ENCODE results near the gene COL4A6. TPM values are rescaled to one million over a fixed set of nuclear protein-coding genes. Genes with fewer than 3 reads are reported as not detected.
"Not testable (repeated sequence)": the region's sequence is repeated elsewhere in the genome, so short reads cannot be mapped to it uniquely, and the experiment has no call there.

Gene COL4A6
- total RNA-seq, 1 donor from 2014 or later: 8.1 TPM

DNA sequence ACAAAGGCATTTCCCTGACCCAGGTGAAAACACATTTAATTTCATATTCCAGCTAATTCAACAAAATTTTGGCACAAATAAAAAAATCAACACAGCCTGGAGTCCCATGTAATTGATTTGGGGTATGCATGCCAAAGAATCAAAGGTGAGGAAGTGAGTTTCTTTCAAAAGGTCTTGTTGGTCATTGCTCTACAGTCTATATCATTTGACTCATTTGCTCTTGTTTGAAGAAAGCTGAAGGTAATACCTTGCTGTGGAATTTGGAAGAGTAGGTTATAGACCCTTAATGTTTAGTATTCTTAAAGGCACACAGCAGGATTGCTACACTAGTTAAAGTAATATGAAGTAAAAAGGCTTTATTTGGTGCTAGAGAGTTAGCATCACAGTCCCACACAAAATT, 25.4 kb downstream of the COL4A6 start:
- no peak for DNase-seq (ENCODE audit: extremely low read depth, low read depth, low spot score)

DNA sequence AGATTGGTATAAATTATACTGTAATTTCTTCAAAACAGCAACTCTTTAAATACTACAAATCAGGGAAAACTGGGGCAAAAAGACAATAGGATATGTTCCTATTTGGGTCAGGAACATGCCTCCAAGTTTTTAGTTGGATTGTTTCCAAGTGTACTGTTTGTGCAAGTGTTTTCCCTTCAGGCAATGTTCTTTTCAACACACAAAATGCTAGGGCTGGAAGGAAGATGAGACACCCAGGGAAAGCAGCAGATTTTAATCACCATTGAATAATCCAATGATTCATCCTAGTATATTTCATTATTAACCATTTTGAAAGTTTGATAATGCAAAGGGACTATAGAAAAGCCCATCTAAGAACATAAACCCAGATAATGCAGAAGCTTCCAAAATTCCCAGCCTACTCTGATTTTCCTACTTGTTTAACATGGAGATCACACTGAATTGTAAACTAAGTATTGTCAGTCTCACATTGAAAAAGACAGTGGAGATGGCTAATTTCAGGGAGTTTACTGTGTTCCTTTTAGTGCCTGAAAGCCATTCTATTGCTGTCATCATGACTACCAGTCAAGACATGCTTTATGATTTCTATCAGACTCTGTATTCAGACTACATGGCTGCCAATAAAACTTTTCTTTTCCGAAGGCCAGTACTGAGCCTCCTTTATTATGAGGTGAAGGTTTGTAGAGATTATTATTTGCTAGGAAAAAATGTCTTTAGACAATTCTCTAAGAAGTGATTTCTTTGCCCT, 38.6 kb downstream of the COL4A6 start:
- no peak for DNase-seq (ENCODE audit: extremely low read depth, low read depth, low spot score)

DNA sequence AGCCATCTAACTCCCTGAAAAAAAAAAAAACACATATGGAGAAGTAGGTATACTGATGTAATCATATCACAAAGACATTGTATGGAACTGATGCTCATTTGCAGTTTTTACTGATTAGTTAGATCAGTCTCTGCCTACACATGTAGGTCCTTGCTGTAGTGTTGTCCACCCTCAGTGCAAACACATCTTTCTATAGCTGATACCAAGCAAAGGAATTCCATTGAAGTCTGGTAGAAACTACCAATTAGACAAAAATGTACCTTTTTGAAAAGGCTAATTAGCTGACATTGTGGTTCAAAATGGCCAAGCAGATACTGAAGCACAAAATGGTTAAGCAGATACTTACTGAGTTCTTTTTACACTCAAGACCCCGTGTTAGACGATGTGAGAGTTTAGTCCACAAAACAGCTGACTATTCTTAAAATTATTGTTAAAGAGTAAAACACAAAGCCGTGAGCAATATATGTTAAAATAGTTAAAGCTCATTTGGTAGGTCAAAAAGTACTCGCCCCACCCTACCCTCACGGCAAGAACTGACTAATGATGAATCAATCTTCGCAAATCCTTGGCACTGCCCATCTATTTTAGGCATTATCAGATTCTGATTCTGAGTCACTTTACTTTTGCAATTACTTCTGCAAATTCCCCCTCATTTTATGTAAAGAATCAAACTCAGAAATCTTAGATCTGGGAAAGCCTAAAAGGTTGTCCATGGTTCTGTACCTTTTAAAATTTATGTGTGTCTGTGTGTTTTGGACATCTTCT, 40.4 kb downstream of the COL4A6 start:
- DNase-seq (ENCODE audit: extremely low read depth, low read depth, low spot score): no peak

DNA sequence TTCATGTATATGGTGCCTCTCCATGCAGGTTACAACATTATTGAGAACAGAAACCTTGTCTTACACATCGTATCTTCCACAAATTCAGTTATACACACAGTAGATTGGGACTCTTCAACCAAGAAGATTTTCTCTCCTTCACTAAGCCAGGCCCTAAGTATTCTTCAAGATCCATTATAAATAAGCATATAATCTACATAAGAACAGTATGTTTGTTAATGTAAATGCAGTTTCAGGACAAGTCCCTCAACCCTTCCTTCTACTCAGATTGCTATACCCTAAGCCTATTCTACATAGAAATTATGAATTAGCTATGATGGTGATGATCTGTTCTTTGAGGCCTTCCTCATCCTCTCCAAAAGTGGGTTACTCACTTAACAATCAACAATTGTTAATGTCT, 41.2 kb downstream of the COL4A6 start:
- no peak for DNase-seq (ENCODE audit: extremely low read depth, low read depth, low spot score)

DNA sequence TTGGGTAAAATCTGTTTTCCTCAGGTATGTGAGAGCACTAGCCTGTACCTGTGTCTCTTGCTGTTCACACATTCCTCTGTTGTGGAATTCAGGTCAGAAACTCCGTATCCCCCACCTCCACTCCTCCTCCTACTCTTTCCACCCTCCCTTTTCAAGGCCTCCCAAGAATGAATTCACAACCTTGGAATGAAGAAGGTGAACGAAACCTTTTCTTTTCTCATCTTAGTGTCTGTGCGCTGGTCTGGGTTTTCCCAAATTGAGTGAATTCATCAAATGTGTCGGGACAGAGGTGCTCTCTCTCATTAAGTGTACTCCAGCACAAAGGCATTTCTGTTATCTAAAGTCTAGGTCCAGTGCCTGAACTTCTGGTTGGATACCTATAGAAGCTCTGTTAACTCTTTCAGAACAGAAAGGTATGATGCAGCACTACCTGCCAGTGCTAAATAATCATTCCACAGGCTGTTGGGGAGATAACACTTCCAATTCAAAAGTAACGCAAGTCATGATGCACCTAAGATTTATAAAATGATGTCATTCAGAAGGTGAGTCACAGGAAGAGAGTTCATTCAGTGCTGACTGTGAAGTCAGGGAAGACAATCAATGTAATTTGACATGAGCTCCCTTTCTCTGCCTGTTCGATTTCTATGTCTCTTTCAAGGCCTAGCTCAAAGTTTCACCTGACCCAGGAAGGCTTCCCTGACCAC, 41.9 kb downstream of the COL4A6 start:
- DNase-seq (ENCODE audit: extremely low read depth, low read depth, low spot score): no peak

DNA sequence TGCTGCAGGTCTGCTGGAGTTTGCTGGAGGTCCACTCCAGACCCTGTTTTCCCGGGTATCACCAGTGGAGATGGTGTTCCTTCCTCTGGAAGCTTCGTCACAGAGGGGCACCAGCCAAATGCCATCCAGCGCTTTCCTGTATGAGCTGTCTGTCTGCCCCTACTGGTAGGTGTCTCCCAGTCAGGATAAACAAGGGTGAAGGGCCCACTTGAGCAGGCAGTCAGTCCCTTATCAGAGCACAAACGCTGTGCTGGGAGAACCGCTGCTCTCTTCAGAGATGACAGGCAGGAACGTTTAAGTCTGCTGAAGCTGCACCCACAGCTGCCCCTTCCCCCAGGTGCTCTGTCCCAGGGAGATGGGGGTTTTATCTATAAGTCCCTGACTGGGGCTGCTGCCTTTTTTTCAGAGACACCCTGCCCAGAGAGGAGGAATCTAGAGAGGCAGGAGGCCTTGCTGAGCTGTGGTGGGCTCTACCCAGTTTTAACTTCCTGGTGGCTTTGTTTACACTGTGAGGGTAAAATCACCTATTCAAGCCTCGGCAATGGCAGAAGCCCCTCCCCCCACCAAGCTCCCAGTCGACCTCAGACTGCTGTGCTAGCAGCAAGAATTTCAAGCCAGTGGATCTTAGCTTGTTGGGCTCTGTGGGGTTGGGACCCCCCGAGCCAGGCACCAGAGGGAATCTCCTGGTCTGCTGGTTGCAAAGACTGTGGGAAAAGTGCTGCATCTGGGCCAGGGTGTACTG, 47.1 kb downstream of the COL4A6 start:
- not testable (repeated sequence) for DNase-seq (ENCODE audit: extremely low read depth, low read depth, low spot score)

DNA sequence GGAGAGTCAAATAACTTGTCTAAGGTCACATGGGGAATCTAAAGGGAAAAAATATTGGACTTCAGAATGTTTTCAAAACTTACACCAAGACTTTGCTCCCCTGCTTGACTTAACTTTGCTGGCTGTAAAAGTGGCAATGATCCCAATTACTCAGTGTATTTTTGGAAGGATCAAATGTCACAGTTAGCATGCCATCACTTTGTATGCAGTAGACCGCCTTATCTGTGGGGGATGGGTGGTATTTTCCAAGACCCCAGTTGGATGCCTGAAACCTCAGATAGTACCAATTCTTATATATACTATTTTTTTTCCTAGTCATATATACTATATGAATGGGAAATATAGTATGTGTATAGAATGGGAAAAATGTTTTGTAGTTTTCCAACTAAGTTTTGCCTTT, 53.4 kb downstream of the COL4A6 start:
- DNase-seq (ENCODE audit: extremely low read depth, low read depth, low spot score): no peak

DNA sequence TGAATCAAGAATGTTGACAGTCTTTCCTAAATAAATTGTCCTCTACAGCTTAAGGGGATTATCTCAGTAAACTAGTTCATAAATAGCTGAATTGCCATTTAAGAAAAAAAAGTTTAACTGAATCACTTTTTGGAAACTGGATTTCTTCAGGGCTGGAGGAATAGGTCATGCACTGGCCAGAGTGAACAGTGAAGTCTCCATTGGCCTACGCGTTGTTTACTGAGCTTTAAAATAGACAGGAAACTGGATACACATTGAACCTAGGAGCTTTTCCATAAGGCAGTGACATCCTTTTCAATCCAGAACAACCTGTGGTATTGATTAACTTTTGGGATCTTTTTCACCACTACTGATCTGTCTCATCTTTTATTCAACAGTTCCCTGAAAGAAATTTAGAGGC, 58.0 kb downstream of the COL4A6 start:
- no peak for DNase-seq (ENCODE audit: extremely low read depth, low read depth, low spot score)

DNA sequence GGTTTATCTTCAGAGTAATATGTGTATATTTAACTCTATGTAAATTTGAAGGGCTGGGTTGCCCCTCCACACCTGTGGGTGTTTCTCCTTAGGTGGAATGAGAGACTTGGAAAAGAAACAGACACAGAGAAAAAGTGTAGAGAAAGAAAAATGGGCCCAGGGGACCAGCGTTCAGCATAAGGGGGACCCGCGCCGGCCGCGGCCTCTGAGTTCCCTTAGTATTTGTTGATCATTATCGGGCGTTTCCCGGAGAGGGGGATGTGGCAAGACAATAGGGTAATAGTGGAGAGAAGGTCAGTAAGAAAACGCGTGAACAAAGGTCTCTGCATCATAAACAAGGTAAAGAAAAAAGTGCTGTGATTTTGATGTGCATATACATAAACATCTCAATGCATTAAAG, 61.4 kb downstream of the COL4A6 start:
- not testable (repeated sequence) for DNase-seq (ENCODE audit: extremely low read depth, low read depth, low spot score)

DNA sequence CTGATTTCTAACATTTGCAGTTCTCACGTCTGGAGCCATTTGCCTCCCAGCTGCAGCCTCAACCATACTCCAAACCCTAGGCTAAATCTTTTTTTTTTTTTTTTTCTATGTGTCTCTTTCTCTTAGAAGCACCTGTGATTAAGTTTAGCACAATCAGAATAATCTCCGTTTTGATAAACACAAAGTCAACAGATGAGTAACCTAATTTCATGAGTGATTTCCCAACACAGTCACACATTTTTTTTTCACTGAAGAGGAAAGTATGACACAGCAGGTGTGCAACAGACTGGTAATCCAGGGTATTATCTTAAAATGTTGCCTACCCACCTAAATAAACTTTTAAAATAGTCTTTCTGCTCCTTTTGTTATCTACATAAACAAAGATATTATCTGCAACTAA, 62.6 kb downstream of the COL4A6 start:
- DNase-seq (ENCODE audit: extremely low read depth, low read depth, low spot score): not testable (repeated sequence)

DNA sequence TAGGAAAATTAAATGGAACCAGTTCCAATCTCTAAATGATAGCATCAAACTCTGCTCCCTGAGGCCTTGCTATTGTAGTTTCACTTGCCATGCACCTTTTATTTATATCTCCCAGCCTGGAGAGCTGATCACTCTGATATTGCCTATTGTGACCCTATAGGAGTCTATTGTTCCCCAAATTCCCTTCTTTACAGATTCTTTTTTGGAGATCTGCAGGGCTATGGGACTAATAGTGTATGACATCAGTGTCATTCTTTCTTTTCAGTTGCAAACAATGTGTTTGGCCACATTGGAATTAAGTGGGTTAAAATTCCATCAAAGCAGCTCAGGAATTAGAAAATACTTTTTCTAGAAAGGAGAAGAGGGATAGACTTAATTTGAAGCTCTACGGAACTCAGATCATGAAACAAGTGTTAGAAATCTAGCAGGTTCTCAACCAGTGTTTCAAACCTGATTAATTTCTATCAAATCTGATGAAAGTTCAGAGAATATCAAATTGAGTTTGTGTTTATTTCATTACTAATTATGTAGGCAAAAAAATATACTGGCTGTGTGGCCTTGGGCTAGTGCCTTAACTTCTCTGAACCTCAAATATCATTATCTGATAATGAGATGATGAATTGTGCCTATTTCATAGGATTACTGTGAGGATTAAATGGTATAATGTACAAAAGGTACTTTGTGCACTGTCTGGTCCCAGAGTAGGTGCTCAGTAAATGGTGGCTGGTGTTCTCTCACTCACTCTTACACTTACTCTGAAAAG, 71.4 kb downstream of the COL4A6 start:
- DNase-seq (ENCODE audit: extremely low read depth, low read depth, low spot score): no peak

DNA sequence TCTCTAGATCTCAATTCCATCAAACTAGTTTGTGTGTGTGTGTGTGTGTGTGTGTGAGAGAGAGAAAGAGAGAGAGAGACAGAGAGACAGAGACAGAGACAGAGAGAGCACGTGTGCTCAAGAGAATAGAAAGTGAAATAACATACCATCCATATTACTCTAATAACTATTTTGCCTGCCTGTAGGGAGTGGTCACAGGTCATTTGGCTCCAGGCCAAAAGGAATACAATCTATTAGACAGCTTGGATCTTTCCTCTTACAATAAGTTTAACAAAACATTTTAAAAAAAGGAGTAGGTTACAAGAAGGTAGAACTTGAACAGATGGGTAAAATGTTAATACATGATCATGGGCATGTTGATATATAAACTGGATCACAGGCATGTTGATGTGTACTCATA, 76.2 kb downstream of the COL4A6 start:
- DNase-seq (ENCODE audit: extremely low read depth, low read depth, low spot score): no peak

DNA sequence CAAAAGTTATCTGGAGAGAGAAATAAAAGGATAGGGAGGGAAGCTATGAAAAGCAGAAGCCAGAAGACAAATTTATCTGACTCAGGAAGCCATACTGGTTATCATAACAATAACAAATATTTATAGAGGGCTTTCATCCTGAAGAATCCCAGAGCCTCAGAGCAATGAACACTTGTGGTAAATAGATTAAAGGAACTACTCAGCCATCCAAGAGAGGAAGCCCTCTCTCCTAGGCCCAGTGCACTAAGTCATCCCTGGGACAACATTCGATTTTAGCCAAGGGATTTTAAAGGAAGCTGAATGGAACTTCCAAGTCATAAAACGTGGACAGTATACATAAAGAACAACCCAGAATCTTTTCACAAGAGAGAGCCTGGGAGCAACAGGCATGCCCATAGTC, 76.9 kb downstream of the COL4A6 start:
- DNase-seq (ENCODE audit: extremely low read depth, low read depth, low spot score): no peak

DNA sequence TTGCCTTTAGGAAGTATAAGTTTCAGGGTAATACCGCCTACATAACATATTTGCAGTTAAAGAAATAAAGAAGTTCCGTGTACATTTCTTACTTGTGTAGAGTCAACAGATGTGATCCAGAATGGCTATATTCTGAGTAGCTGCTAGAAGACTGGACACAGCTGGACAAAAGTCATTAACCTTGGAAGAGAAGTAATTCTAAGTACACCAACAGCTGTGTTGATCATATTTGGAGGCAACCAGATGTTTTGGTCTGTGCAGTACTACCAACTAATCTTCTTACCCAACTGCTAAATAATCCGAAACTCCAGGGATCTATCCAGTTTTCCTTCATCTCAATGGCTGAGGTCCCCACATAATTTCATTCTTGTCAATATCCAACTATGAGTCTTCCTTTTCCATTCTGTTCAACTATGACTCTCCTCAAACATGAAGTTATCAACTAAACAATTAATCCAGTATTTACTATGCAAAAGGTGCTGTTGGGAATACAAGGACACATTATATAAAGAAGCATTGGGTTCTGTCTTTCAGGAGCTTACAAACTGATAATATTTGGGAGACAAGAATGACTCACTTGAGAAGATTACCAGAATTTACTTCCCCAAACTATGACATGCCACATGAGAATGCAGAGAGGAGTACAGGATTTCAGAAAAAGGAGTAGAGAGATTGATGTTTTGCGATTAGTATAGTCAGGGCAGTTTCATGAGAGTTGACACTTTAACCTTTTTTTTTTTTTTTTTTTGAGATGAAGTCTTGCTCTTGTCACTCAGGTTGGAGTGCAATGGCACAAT, 78.2 kb downstream of the COL4A6 start:
- DNase-seq (ENCODE audit: extremely low read depth, low read depth, low spot score): no peak

DNA sequence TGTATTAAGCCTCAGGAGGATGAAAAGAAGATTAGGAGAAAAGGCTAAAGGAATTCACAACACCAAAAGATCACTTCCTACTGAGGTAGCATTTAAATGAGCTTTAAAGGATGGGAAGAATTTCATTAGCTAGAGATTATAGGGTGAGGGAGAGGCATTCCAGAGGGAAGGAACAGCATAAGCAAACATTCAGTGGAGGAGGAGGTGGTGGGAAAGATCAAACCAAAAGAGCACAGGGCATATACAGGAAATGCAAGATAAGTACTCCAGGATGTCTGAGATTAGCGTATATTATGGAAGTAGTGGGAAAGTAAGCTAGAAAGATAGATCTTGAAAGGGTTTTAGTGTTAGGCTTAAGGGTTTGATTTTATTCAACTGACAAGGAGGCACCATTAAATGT, 84.8 kb downstream of the COL4A6 start:
- DNase-seq (ENCODE audit: extremely low read depth, low read depth, low spot score): no peak

DNA sequence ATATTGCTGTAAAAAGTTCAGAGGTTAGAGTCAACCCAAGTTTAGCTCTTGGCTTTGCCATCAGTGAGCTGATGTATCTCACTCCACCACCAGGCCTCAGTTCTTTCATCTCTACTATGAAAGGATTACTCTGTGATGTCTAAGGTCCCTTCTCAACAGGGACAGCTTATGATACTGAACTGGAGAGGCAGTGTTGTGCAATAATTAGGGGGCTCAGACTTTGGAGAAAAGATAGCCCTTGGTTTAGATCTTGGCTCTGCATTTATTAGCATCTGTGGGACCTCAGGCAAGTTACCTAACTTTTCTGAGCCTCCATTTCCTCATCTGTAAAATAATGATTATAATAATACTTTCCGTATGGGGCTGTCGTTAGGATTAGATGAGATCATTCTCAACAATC, 89.0 kb downstream of the COL4A6 start:
- no peak for DNase-seq (ENCODE audit: extremely low read depth, low read depth, low spot score)

DNA sequence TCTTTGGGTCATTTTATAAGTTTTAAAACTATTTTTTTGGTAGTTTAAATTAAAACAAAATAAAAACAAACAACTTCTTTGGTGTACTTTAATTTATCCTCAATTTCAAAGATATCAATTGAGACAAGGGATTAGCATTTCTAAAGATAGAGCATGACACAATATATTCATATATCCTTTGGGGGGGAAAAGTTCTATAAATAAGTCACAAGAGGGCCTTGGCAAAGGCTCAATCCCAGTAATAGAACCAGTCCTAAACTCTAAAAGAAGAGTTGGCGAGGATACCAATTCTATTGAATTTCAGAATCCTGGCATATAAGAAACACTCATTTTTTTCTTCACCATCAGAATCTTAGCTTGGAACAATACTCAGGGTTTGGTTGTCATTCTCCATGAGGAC, 89.7 kb downstream of the COL4A6 start:
- no peak for DNase-seq (ENCODE audit: extremely low read depth, low read depth, low spot score)

DNA sequence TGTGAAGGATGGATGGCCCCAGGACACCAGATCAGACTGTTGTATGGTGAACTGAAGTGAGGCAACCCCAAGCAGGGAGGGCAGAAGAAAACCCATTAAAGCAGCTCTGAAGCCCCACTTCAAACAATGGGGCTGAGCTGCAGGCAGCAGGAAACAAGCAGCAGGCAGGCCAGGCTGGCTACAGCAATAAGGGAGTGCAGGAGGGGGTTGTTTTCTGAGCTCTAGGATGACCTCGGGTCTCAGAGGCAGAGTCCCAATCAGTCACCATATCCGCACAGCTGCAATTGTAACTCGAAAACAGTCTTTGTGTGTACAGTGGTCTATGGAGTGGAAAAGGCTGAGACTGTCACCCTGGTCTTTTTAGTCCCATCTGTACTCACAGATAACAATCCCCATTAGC, 90.4 kb downstream of the COL4A6 start:
- no peak for DNase-seq (ENCODE audit: extremely low read depth, low read depth, low spot score)

DNA sequence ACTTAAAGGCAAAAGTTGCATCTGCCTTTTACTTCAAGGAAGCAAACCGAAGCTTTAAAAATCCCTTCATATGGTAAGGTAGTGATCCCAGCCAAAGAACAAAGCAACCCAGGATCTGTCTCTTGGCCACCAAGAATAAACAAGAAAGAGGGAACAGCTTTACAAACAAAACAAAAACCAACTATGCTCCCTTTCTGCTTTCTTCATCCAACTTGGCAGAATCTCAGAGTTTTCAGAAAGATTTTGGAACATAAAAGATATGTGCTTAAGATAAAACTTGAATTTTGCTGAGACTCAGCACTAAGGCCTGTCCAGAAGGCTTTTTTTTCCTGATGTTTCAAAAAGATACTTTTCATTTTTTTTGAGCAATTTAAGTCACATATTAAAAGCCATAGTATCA, 94.0 kb downstream of the COL4A6 start:
- no peak for DNase-seq (ENCODE audit: extremely low read depth, low read depth, low spot score)

DNA sequence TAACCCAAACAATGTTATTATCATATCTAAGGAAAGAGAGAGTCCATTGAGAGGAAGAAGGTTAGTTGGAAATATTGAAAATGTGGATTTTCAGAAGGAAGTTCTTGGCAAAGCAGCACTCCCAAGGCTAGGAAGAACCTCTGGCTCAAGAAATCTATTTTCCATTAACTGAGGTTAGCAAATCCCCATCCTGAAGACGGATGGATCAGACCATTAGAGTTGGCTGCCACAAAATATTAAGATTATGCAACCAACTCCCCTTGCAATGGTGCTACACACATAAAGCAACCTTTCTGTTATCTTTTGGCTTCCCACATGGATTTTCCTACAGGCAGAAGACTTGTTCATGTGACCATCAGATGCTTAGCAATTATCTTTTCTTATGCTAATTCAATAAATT, 96.3 kb downstream of the COL4A6 start:
- DNase-seq (ENCODE audit: extremely low read depth, low read depth, low spot score): no peak
